Natural killer cell treated with Interleukin-12 subunit alpha and Interleukin-12 subunit beta and Interleukin-15 and Interleukin-18, amount 100 ng/mL, for 72 hours (primary cell): ENCODE results near the gene PRR15L. TPM values are rescaled to one million over a fixed set of nuclear protein-coding genes. Genes with fewer than 3 reads are reported as not detected.
A peak's percentile ranks its signal among the peaks of the same experiment; 100 is the strongest.
"Not testable (repeated sequence)": the region's sequence is repeated elsewhere in the genome, so short reads cannot be mapped to it uniquely, and the experiment has no call there.

ENCODE experiments used
- ATAC-seq, 2 donors: fragments of 150-1000 bp; cut with Tn5 transposase in 1 of 2; sonication (Bioruptor Pico), chemical (Tn5 transposase) in 1 of 2; 2 replicates each; pipeline ENCODE4 v1.10.0; 2021
- DNase-seq: peaks from one replicate; pipeline ENCODE4 v3.0.0; 2022; ENCODE audit warnings: low spot score
- H3K27ac Mint-ChIP-seq, 2 donors: 1 replicate in 1 of 2; 2 replicates in 1 of 2; pipeline ENCODE4 v1.8.0; 2022; ENCODE audit warnings: mixed read lengths in 2 of 2, mild to moderate bottlenecking in 1 of 2, moderate library complexity in 1 of 2
- H3K27me3 Mint-ChIP-seq, 2 donors: 1 replicate in 1 of 2; 2 replicates in 1 of 2; pipeline ENCODE4 v1.8.0; 2022; ENCODE audit warnings: mixed read lengths in 2 of 2
- H3K36me3 Mint-ChIP-seq: one replicate; pipeline ENCODE4 v1.8.0; 2022; ENCODE audit warnings: mixed read lengths
- H3K4me1 Mint-ChIP-seq, 2 donors: 1 replicate in 1 of 2; 2 replicates in 1 of 2; pipeline ENCODE4 v1.8.0; 2022; ENCODE audit warnings: low read depth in 2 of 2, mixed read lengths in 2 of 2, mild to moderate bottlenecking in 1 of 2
- H3K4me3 Mint-ChIP-seq: one replicate; pipeline ENCODE4 v1.8.0; 2022; ENCODE audit warnings: mixed read lengths
- H3K9me3 Mint-ChIP-seq: 2 replicates; pipeline ENCODE4 v1.8.0; 2022; ENCODE audit warnings: mixed read lengths
- total RNA-seq, 2 donors: library from RNA; stranded (reverse); gene quantifications; one replicate each; pipeline ENCODE4 v1.2.3, GENCODE V29; 2022

The PRR15L gene
- total RNA-seq, 2 donors from 2014 or later: not detected

DNA sequence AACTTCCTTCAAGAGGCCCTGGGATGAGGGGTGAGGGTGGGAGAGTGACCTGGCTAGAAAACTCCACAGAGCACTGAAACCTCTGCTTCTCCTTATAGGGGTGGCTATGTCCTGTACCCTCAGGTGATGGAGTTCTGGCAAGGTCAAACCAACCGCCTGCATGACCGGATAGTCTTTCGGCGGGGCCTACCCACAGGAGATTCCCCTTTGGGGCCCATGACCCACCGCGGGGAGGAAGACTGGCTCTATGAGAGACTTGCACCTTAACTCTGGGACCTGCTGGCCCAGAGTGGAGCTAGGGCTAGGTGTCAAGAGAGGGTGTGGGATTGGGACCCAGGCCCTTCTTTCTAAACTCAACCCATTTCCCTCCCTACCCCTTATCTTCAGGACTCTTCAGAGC lies 11.2 kb downstream of the PRR15L start:
- Mint-ChIP-seq H3K27me3 (no peaks in the 10 kb centered on the region), H3K4me1 (peaks cover 30 to 37% of the 10 kb centered on the region in 2 donors), H3K36me3 (peaks cover 4% of the 10 kb centered on the region), H3K4me3 (no peak overlapping the region), H3K9me3 (no peaks in the 10 kb centered on the region), H3K27ac (no peak overlapping the region)
- DNase-seq (no peak), ATAC-seq (no peak)

DNA sequence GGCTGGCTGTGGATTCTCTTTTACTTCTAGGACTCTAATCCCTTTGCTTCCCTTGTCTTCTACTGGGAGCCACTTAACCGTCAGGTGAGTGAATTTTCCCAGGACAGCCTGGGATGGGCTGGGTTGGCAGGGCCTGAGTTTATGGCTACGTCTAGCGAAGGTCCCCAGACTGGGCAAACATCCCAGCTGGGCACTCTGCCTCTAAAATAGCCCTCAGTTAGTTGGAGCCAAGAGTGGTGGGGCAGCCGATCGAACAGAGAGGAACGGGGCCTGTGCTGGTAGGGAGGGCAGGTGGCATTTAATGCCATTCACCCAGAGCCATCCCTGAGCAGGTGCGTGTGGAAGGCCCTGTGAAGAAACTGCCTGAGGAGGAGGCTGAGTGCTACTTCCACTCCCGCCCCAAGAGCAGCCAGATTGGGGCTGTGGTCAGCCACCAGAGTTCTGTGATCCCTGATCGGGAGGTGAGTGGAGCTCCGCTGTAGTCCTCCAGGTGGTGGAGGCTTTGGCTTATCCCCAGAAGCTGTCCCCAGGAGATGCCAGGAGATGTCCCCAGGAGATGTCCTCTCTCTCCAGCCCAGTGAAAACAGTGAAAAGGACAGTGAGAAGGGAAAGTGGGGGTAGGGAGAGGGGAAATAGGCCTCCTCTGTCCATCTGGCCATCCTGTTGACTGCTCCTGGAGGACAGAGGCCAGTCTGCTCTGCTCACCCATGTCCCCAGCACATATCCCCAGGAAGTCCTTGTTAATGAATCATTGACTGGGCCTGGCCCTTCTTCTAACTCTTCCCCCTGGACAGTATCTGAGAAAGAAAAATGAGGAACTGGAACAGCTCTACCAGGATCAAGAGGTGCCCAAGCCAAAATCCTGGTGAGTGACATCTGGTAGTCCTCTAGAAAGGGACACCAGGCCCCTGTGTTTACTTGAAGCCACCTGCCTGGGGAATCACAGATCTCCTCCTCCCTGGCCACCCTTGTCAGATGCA lies 11.9 kb downstream of the PRR15L start:
- H3K9me3 Mint-ChIP-seq: peaks cover 3% of the 10 kb centered on the region
- no peak overlapping the region for H3K4me3 Mint-ChIP-seq
- peaks cover 37 to 44% of the 10 kb centered on the region in 2 donors for H3K4me1 Mint-ChIP-seq
- DNase-seq (no peak), ATAC-seq (no peak)
- peaks cover 8% of the 10 kb centered on the region for H3K36me3 Mint-ChIP-seq
- H3K27ac Mint-ChIP-seq: peak overlapping the region; percentile 46 to 49
- no peaks in the 10 kb centered on the region for H3K27me3 Mint-ChIP-seq

DNA sequence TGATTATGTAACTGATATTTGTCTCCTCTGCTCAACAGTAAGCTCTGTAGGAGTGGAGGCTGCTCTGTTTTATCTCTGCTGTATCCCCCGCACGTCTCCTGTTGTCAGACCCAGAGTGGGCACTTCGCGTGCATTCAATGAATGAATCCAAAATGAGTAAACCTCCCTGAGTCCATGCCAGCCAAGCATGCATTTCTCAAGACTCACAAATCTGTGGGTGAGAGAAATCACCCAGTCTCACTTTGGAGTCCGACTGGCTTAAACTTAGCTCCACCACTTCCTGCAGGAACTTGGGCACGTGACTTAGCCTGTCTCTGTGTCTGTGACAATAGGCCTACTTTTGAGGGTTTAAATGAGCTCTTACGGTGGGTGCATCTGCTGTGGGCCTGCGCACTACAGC lies 12.6 kb downstream of the PRR15L start:
- ATAC-seq: peak in 1 of 2 donors; percentile 3
- H3K4me1 Mint-ChIP-seq: peaks cover 38 to 46% of the 10 kb centered on the region in 2 donors
- peaks cover 3% of the 10 kb centered on the region for H3K9me3 Mint-ChIP-seq
- peaks cover 8% of the 10 kb centered on the region for H3K36me3 Mint-ChIP-seq
- H3K27ac Mint-ChIP-seq: peak overlapping the region; percentile 46 to 49
- no peaks in the 10 kb centered on the region for H3K27me3 Mint-ChIP-seq
- DNase-seq: no peak
- H3K4me3 Mint-ChIP-seq: peak overlapping the region; percentile 48

DNA sequence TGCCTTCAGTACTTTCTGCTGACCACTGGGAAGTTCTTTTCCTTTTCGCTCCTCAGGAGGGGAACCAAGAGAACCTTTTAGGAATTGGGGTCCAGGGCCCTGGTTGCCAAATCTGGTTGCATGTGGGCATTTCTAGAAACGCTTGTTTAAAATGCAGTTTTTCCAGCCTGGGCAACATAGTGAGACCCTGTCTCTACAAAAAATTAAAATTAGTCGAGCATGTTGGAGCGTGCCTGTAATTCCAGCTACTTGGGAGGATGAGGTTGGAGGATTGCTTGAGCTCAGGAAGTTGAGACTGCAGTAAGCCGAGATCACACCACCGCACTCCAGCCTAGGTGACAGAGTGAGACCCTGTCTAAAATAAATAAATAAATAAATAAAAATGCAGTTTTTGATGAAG lies 15.1 kb downstream of the PRR15L start:
- no peak for ATAC-seq
- H3K4me1 Mint-ChIP-seq: peaks cover 28 to 35% of the 10 kb centered on the region in 2 donors
- H3K27ac Mint-ChIP-seq: peak overlapping the region; percentile 54 to 71
- no peak for DNase-seq
- peak overlapping the region; percentile 80 for H3K4me3 Mint-ChIP-seq
- no peaks in the 10 kb centered on the region for H3K27me3 Mint-ChIP-seq
- H3K36me3 Mint-ChIP-seq: peaks cover 8% of the 10 kb centered on the region
- peaks cover 3% of the 10 kb centered on the region for H3K9me3 Mint-ChIP-seq

DNA sequence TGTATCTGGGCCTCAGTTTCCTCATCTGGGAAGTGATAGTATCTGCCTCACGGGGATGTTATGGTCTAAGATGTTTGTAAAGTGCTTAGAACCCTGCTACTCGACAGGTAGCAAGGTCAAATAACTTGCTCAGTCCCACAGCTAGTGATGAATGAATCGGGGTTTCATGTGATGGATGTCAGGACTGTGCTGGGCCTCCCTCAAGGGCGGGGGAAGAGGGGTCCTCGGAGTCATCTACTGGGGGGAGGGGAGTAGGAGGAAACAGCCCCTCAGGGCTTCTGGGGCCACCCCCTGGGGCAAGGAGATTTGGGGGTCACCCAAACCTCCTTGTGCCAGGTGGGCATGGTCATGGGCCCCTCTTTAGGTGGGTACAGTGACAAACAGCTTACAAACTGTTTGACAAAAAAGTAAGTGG lies 15.6 kb downstream of the PRR15L start:
- Mint-ChIP-seq H3K27ac (peak overlapping the region; percentile 54 to 71), H3K9me3 (peaks cover 3% of the 10 kb centered on the region), H3K4me1 (peaks cover 28 to 35% of the 10 kb centered on the region in 2 donors), H3K27me3 (no peaks in the 10 kb centered on the region), H3K36me3 (peaks cover 8% of the 10 kb centered on the region), H3K4me3 (peak overlapping the region; percentile 80)
- peak; percentile 23 for DNase-seq
- ATAC-seq: no peak

DNA sequence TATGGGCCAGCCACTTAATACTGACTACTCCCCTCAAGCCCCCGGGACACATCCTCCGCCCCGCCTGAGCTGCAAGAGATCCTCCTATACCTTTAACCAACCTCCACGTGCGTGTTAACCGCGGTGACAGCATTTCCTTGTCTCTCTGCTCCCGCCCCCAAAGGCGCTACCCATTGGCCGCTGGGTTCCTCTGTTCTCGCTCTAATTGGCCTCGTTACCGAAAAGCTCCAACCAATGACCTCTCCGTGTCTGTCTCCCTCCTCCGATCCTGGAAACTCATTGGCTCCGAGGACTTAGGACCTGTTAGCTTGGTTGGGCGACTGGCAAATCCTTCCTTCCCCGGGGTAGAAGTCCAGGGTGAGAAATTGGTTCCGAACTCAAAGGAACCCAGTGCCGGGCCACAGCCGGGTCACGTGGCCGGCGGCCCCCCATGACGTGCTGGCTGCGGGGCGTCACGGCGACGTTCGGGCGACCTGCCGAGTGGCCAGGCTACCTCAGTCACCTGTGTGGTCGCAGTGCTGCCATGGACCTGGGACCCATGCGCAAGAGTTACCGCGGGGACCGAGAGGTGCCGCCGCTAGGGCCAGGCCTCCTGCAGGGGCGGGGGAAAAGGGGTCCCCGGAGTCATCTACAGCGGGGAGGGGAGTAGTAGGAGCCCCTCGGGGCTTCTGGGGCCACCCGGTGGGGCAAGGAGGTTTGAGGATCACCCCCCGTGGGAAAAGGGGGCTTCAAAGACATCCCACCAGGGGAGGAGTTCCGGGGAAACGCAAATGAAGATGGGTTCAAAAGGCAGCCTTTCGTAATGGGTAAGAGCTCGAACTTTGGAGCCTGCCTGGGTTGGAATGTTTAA lies 16.2 kb downstream of the PRR15L start, which contains the start of gene PNPO:
Gene PNPO (plus strand): TSS at position 326 of the 850 bp plus-strand sequence. CDS start 105 bp downstream, at position 431.
- H3K36me3 Mint-ChIP-seq: peaks cover 8% of the 10 kb centered on the region
- peak; percentile 96 for DNase-seq
- peaks cover 0 to 2% of the 10 kb centered on the region in 2 donors for H3K27me3 Mint-ChIP-seq
- ATAC-seq: peak; percentile 98
- peaks cover 3% of the 10 kb centered on the region for H3K9me3 Mint-ChIP-seq
- H3K27ac Mint-ChIP-seq: peak within 1 kb of the TSS; percentile 54 to 71
- H3K4me3 Mint-ChIP-seq: peak within 1 kb of the TSS; percentile 80
- H3K4me1 Mint-ChIP-seq: peaks cover 28 to 35% of the 10 kb centered on the region in 2 donors

DNA sequence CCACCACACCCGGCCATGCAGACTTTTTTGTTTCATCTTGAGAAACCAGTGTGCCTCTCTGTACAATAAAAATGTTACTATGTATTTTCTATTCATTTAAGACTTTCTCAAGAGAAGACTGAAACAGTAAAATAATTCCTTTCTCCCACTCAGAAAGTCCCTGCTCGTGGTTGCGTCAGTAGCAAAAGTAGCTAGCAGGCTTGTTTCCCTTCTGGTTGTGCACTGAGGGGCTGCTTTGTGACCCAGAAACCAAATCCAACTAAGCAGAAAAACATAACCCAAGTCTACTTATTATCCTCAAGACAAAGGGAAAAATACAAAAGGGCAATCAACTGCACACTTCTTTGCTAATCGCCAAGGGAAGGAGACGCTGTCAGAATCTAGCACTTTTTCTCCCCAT lies 19.7 kb downstream of the PRR15L start:
- DNase-seq (no peak), ATAC-seq (no peak)
- Mint-ChIP-seq H3K36me3 (peaks cover 4% of the 10 kb centered on the region), H3K27me3 (peaks cover 0 to 2% of the 10 kb centered on the region in 2 donors), H3K9me3 (peaks cover 3% of the 10 kb centered on the region), H3K27ac (no peak overlapping the region), H3K4me3 (no peak overlapping the region), H3K4me1 (peaks cover 14 to 19% of the 10 kb centered on the region in 2 donors)

DNA sequence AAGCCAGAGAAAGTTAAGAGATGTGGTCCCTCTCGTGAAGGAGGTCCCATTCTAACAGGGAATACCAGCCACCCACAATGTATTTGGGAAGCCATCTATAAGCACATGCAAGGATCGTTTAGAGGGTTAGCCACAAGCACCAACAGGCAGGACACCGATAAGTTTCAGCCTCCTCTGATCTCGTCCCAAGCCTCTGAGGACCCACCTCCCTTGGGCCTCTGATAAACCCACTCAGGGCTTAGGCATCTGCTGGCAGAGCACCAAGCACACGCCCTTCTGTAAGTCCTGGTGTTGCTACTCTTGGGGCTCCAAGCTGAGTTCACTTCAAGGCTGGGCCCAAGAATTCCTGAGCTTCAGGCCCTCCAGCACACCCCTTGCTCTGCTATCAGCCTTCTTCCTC lies 21.7 kb downstream of the PRR15L start:
- Mint-ChIP-seq H3K4me3 (no peak overlapping the region), H3K27me3 (peaks cover 0 to 2% of the 10 kb centered on the region in 2 donors), H3K9me3 (peaks cover under 1% of the 10 kb centered on the region), H3K36me3 (peaks cover 2% of the 10 kb centered on the region), H3K4me1 (peaks cover 3 to 4% of the 10 kb centered on the region in 2 donors), H3K27ac (no peak overlapping the region)
- DNase-seq: no peak
- ATAC-seq: peak in 1 of 2 donors; percentile 14

DNA sequence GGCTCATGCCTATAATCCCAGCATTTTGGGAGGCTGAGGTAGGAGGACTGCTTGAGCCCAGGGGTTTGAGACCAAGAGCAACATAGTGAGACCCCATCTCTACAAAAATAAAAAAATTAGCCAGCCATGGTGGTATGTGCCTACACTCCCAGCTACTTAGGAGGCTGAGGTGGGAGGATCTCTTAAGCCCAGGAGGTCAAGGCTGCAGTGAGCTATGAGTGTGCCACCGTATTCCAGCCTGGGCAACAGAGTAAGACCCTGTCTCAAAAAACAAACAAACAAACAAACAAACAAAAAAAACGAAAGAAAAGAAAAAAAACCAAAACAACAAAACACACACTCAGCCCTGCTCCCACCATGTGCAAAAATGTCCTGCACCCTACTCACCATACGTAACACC lies 22.2 kb downstream of the PRR15L start:
- ATAC-seq, H3K4me3 Mint-ChIP-seq, H3K9me3 Mint-ChIP-seq, DNase-seq, H3K4me1 Mint-ChIP-seq, H3K27me3 Mint-ChIP-seq, H3K36me3 Mint-ChIP-seq, H3K27ac Mint-ChIP-seq: not testable (repeated sequence)

DNA sequence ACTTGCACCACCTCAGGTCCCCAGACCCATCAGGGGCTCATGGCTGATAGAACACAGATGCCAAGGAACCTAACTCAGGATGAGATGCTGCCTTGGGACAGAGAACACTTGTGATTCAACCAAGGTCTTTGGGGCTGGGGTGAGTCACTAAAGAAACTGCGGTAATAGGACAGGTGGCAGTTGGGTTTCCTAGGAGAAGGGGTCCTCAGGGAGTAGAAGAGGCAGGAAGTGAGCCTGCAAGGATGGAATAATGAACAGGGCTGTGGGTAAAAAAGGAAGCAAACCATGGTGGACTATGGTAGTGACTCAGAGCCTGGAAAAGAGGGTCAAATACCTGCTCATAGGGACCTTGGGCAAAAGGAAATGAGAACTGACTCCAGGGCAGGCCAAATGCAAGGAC lies 22.8 kb downstream of the PRR15L start:
- Mint-ChIP-seq H3K4me1 (no peaks in the 10 kb centered on the region), H3K36me3 (no peaks in the 10 kb centered on the region), H3K27ac (no peak overlapping the region), H3K9me3 (no peaks in the 10 kb centered on the region), H3K4me3 (no peak overlapping the region), H3K27me3 (peaks cover 0 to 2% of the 10 kb centered on the region in 2 donors)
- ATAC-seq (no peak), DNase-seq (no peak)

DNA sequence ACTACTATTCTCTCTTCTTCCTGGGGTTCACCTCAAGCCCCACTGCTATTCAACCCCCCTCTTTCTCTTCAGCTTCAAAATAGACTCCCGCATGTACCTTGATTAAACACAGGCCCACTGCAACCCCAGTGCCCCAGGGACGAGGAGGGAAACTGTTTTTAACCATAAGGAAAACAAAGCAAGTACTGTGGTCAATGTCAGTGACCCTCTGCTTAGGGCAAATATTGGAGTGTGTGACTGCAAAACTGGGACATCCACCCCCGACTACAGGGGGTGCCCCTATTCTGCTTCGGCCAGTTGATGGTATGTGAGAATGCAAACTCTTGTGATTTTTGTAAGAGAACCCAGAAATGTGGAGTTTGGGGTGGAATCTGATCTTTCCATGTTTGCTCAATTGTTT lies 25.8 kb downstream of the PRR15L start:
- H3K4me3 Mint-ChIP-seq: no peak overlapping the region
- H3K36me3 Mint-ChIP-seq: peaks cover 10% of the 10 kb centered on the region
- peaks cover 2 to 4% of the 10 kb centered on the region in 2 donors for H3K4me1 Mint-ChIP-seq
- peaks cover 0 to 2% of the 10 kb centered on the region in 2 donors for H3K27me3 Mint-ChIP-seq
- H3K27ac Mint-ChIP-seq: peak overlapping the region in 1 of 2 donors; percentile 6
- ATAC-seq (no peak), DNase-seq (no peak)
- no peaks in the 10 kb centered on the region for H3K9me3 Mint-ChIP-seq

DNA sequence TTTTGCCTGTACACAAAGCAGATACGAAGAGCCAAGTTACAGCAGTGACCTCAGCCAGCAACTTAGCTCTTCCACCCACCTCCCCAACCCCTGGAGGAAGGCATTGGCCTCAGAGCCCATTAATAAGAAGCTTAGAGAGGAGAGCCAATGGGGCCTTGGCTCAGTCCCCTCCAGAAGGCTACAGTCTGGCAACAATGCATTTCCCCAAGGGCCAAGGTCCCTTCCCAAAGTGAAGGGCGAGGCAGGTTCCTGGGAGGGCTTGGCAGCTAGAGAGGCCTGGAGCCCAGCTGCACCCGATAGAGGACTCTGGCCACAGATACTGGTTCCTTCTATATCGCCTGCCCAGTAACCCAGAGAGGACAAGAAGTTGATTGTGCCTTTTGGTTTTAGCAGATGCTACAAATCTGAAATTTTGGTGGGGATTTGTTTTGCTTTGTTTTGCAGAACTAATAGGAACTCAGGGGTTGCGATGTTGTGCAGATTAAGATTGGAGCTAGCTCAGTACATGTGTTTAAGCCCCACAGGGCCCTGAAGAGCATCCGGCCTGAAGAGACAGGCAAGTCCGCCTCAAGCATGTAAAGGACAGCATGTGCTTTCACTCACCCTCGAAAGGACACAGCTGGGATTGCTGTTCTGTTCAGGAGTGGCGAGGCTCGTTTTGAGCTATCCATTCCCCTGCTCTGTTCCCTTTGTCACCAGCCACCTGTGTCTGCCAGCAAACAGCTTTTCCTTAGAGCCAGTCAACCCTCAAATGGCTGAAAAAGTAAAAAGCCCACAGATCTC lies 28.3 kb downstream of the PRR15L start:
- Mint-ChIP-seq H3K4me3 (no peak overlapping the region), H3K36me3 (peaks cover 16% of the 10 kb centered on the region), H3K27me3 (no peaks in the 10 kb centered on the region), H3K27ac (no peak overlapping the region), H3K4me1 (peaks cover 3 to 4% of the 10 kb centered on the region in 2 donors), H3K9me3 (no peaks in the 10 kb centered on the region)
- no peak for ATAC-seq
- no peak for DNase-seq

DNA sequence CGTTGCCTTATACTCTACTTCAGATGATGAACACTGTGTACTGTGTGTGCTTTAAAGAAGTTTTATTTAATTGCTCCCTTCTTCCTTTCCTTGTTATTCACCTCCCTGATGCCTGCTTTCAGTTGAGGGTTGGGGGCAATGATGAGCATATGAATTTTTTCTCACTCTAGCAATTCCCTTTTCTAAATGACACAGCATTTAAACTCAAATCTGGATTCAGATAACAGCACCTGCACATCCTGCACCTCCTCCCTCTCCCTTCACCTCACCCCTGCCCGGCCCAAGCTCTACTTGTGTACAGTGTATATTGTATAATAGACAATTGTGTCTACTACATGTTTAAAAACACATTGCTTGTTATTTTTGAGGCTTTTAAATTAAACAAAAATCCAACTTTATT lies 29.3 kb downstream of the PRR15L start:
- peak overlapping the region in 1 of 2 donors; percentile 27 for H3K27ac Mint-ChIP-seq
- no peak for ATAC-seq
- peaks cover 16% of the 10 kb centered on the region for H3K36me3 Mint-ChIP-seq

More for the DNA sequence above, 29.3 kb downstream of the PRR15L start:
- Mint-ChIP-seq H3K4me3 (no peak overlapping the region), H3K27me3 (no peaks in the 10 kb centered on the region), H3K9me3 (no peaks in the 10 kb centered on the region), H3K4me1 (peaks cover 3 to 4% of the 10 kb centered on the region in 2 donors)
- no peak for DNase-seq
